K562 (cell line): ENCODE measurements around the gene PRKD1. TPM values are rescaled to one million over a fixed set of nuclear protein-coding genes. Genes with fewer than 3 reads are reported as not detected.

ENCODE experiments used
- ATAC-seq: fragments of 200-7000 bp; cut with Tn5 transposase; 3 replicates; pipeline ENCODE4 v1.9.1; 2020; ENCODE audit warnings: moderate library complexity
- BruUV-seq: library from RNA; stranded (reverse); fragments of 400-500 nt; replicated peaks from 2 replicates; lab custom pipeline; 2021; lab: Mats Ljungman, UMichigan
- CTCF ChIA-PET: fragments of 300-600 bp; formaldehyde crosslinking; extraction: SDS; loops from one replicate; lab custom pipeline; 2021; ENCODE audit warnings: low intra/inter-chr PET ratio; lab: Yijun Ruan, JAX
- POLR2A ChIA-PET: fragments of 300-600, 350-650 bp; sonication (Branson Sonifier 250); formaldehyde crosslinking; extraction: SDS; loops from one replicate; lab custom pipeline; 2021; ENCODE audit warnings: antibody characterized with exemption, inconsistent platforms; lab: Yijun Ruan, JAX
- DNase-seq, 4 experiments: peaks; one replicate each; pipeline versions ENCODE4 v3.0.0 to v3.0.0-alpha.2; 2011 to 2018; ENCODE audit warnings: low spot score in 3 of 4, mixed read lengths in 3 of 4; ENCODE audit errors: extremely low read depth in 1 of 4
- FAIRE-seq: peaks from 2 replicates; lab custom pipeline; 2011; peaks lifted over from hg19 to GRCh38; lab: Jason Lieb, UNC
- H2AFZ ChIP-seq: 2 replicates; pipeline ENCODE4 v1.6.0; 2011; ENCODE audit warnings: low read depth, low read length, control low read depth, inconsistent platforms
- H3K27ac ChIP-seq: fragments of 200-600 bp; 3 replicates; pipeline ENCODE4 v1.8.0; 2011; ENCODE audit warnings: low read depth, mild to moderate bottlenecking, control low read depth, inconsistent platforms, low read length, moderate library complexity, mixed read lengths; ENCODE audit errors: extremely low read depth
- H3K27me3 ChIP-seq, 2 experiments: fragments of 300-600 bp in 1 of 2; 2 replicates in 1 of 2; 3 replicates in 1 of 2; pipeline versions ENCODE4 v1.6.0 to v1.8.0; 2011; ENCODE audit warnings: inconsistent platforms in 2 of 2, low read length in 2 of 2, mild to moderate bottlenecking in 1 of 2, mixed read lengths in 1 of 2, moderate library complexity in 1 of 2; ENCODE audit not compliant: control insufficient read depth in 2 of 2, insufficient read depth in 2 of 2
- H3K36me3 ChIP-seq: fragments of 300-600 bp; 3 replicates; pipeline ENCODE4 v1.8.0; 2011; ENCODE audit warnings: mild to moderate bottlenecking, low read length, inconsistent platforms; ENCODE audit not compliant: control insufficient read depth, insufficient read depth
- H3K4me1 ChIP-seq, 2 experiments: fragments of 200-600 bp in 1 of 2; replicated peaks in 1 of 2; 2 replicates in 1 of 2; 3 replicates in 1 of 2; pipeline versions ENCODE4 v1.5.1 to v1.8.0; 2011; ENCODE audit warnings: inconsistent platforms in 2 of 2, low read length in 2 of 2, mild to moderate bottlenecking in 1 of 2, mixed read lengths in 1 of 2, moderate library complexity in 1 of 2; ENCODE audit not compliant: control insufficient read depth in 2 of 2, insufficient read depth in 2 of 2
- H3K4me2 ChIP-seq: 2 replicates; pipeline ENCODE4 v1.6.1; 2011; ENCODE audit warnings: low read length, control low read depth, inconsistent platforms, mixed read lengths; ENCODE audit not compliant: insufficient read depth
- H3K4me3 ChIP-seq: fragments of 200-600 bp; sonication (generic), shearing (Covaris generic); 2 replicates; pipeline ENCODE4 v1.5.1; 2016; ENCODE audit warnings: control low read depth, inconsistent platforms
- H3K79me2 ChIP-seq: fragments of 200-600 bp; 3 replicates; pipeline ENCODE4 v1.8.0; 2011; ENCODE audit warnings: low read length, inconsistent platforms; ENCODE audit not compliant: control insufficient read depth, insufficient read depth
- H3K9ac ChIP-seq, 2 experiments: 2 replicates each; pipeline versions ENCODE4 v1.6.0 to v1.6.1; 2011; ENCODE audit warnings: low read depth in 2 of 2, low read length in 2 of 2, control low read depth in 1 of 2, inconsistent platforms in 1 of 2, mild to moderate bottlenecking in 1 of 2, mixed read lengths in 1 of 2; ENCODE audit not compliant: insufficient read depth in 1 of 2
- H3K9me1 ChIP-seq: one replicate; pipeline ENCODE4 v1.6.0; 2011; ENCODE audit warnings: inconsistent platforms, mild to moderate bottlenecking, low read length, moderate library complexity; ENCODE audit not compliant: control insufficient read depth, insufficient read depth
- H3K9me3 ChIP-seq: replicated peaks from 2 replicates; pipeline ENCODE4 v1.5.1; 2011; ENCODE audit warnings: low read depth, low read length, inconsistent platforms; ENCODE audit not compliant: control insufficient read depth, insufficient read depth
- H4K20me1 ChIP-seq: replicated peaks from 2 replicates; pipeline ENCODE4 v1.6.1; 2011; ENCODE audit warnings: low read length, inconsistent platforms, mixed read lengths; ENCODE audit not compliant: control insufficient read depth, insufficient read depth
- BRF2 ChIP-seq: IDR thresholded peaks from 3 replicates; pipeline ENCODE4 v1.6.1; 2011; ENCODE audit warnings: borderline replicate concordance, mild to moderate bottlenecking; ENCODE audit not compliant: insufficient read length, insufficient read depth
- GTF3C2 ChIP-seq: IDR thresholded peaks from 3 replicates; pipeline ENCODE4 v1.6.1; 2011; ENCODE audit warnings: borderline replicate concordance, mild to moderate bottlenecking, moderate library complexity; ENCODE audit not compliant: insufficient read length; ENCODE audit errors: extremely low read depth
- HDAC3 ChIP-seq: fragments of 450-650 bp; IDR thresholded peaks from 2 replicates; pipeline ENCODE4 v1.6.1; 2018; ENCODE audit warnings: borderline replicate concordance, mild to moderate bottlenecking, moderate library complexity; ENCODE audit not compliant: partially characterized antibody
- HNRNPK ChIP-seq: fragments of 200-400 bp; formaldehyde crosslinking; IDR thresholded peaks from one replicate; pipeline ENCODE4 v1.6.1; 2018; ENCODE audit warnings: mild to moderate bottlenecking, low read depth, low read length; ENCODE audit not compliant: poor library complexity, severe bottlenecking
- RAD21 ChIP-seq, 2 experiments: fragments of 250-450 bp in 1 of 2; fragments of 450-650 bp in 1 of 2; sonication (Bioruptor Pico) in 1 of 2; formaldehyde crosslinking in 1 of 2; IDR thresholded peaks in 1 of 2; conservative IDR thresholded peaks in 1 of 2; 2 replicates each; pipeline versions ENCODE4 v1.4.0 to v1.8.0; 2020 to 2022; ENCODE audit warnings: mild to moderate bottlenecking in 2 of 2, moderate library complexity in 1 of 2
- RBM39 ChIP-seq: fragments of 200-400 bp; formaldehyde crosslinking; optimal IDR thresholded peaks from 2 replicates; pipeline ENCODE3; 2018; ENCODE audit warnings: low read depth, low read length
- VEZF1 ChIP-seq: fragments of 200-800 bp; sonication (Bioruptor generic); IDR thresholded peaks from 2 replicates; pipeline ENCODE4 v1.6.1; 2017; ENCODE audit warnings: missing genetic modification characterization, missing compliant biosample characterization
- ZC3H8 ChIP-seq: fragments of 450-650 bp; IDR thresholded peaks from 2 replicates; pipeline ENCODE4 v1.6.1; 2017
- ZNF274 ChIP-seq: IDR thresholded peaks from 2 replicates; pipeline ENCODE4 v1.6.1; 2011; ENCODE audit warnings: low read depth, mild to moderate bottlenecking, low read length, moderate library complexity, borderline replicate concordance
- WGBS: fragments of 100-300 bp; shearing (Covaris generic); methylation state at CpG from one replicate; pipeline ENCODE4 v1.1.6; 2016; ENCODE audit warnings: low coverage, mixed read lengths; ENCODE audit not compliant: insufficient coverage; ENCODE audit errors: missing lambda C conversion rate; 5-methylcytosine and 5-hydroxymethylcytosine counted together
- in situ Hi-C: fragments of 300-500 bp; cut with MboI; formaldehyde crosslinking; loops from 4 replicates; pipeline ENCODE4 v1.15.0; 2018; ENCODE audit warnings: inconsistent platforms, mixed read lengths
- intact Hi-C: fragments of 100-400 bp; cut with micrococcal nuclease; formaldehyde crosslinking; loops from 2 replicates; pipeline ENCODE4 v1.14.2; 2022
- polyA plus RNA-seq, 8 experiments: library from polyadenylated mRNA; depleted of rRNA in 4 of 8; stranded (reverse) in 5 of 8; unstranded in 3 of 8; fragments of >200 nt; fragmentation: Nextera tagmentation in 2 of 8; fragmentation: Illumina TruSeq in 1 of 8; extraction: Ambion mirVana in 2 of 8; extraction: Trizol in 1 of 8; gene quantifications; 2 replicates each; pipeline versions ENCODE4 v1.2.1 to v1.2.3, GENCODE V29; 2011 to 2014; ENCODE audit warnings: inconsistent platforms in 1 of 8, missing spikeins in 1 of 8
- total RNA-seq, 7 experiments: library from RNA; depleted of rRNA in 6 of 7; stranded (reverse); fragments of >200 nt in 6 of 7; fragmentation: Illumina TruSeq in 2 of 7; extraction: Trizol in 2 of 7; gene quantifications; 2 replicates each; pipeline versions ENCODE4 v1.2.1 to v1.2.3, GENCODE V29; 2011 to 2021; ENCODE audit warnings: low replicate concordance in 1 of 7

Gene PRKD1
- total and polyA plus RNA-seq, 9 of the 15 experiments (the other 6 are each of a cell fraction or from before 2014, with no cell fraction given): 0.04 to 0.25 (median 0.13) TPM; not detected in 1

GRCh38 chr14:29927376-29928116 is at the start of gene PRKD1 (continued):
- peak; percentile 81 for TF ChIP-seq VEZF1 (CRISPR knock-in tag)

- in situ Hi-C loops: no loop called here
- no peak for DNase-seq
- POLR2A ChIA-PET: no interaction called here
- H4K20me1 ChIP-seq: no peaks in the 10 kb centered on the region
- H3K4me3 ChIP-seq: no peak overlapping the region
- no peak overlapping the region for H3K4me2 ChIP-seq
- no peaks in the 10 kb centered on the region; a peak in 1 of 5 replicates for H3K27me3 ChIP-seq
- H3K9ac ChIP-seq: no peak overlapping the region
- no peaks in the 10 kb centered on the region for H3K36me3 ChIP-seq
- H3K9me3 ChIP-seq: no peaks in the 10 kb centered on the region
- TF ChIP-seq ZNF274 (no peak), GTF3C2 (no peak), RAD21 (CRISPR knock-in tag; conservative IDR thresholded peaks at IDR 0.05 in 1 of 2, IDR thresholded peaks at IDR 0.05 in 1 of 2) (no peak), HDAC3 (no peak), RBM39 (no peak), ZC3H8 (no peak), HNRNPK (no peak), BRF2 (no peak)
- TF ChIP-seq, all 486 proteins: peak for 0
- CTCF ChIA-PET: no interaction called here
- no peak for FAIRE-seq
- 2% methylated on average over 12 of the region's 15 CpGs for WGBS
- H3K27ac ChIP-seq: no peak overlapping the region
- BruUV-seq: no TSS peak
- ATAC-seq: no peak
- no peaks in the 10 kb centered on the region for H3K9me1 ChIP-seq
- intact Hi-C loops: no loop called here
- H3K4me1 ChIP-seq: no peaks in the 10 kb centered on the region
- no peaks in the 10 kb centered on the region for H3K79me2 ChIP-seq
- H2AFZ ChIP-seq: no peak overlapping the region
These were observed 43.5 kb upstream of the PRKD1 start for GRCh38 chr14:29971101-29971500.
